Measurements from ENCODE around the gene MTSS2.

MTSS2 gene

DNA sequence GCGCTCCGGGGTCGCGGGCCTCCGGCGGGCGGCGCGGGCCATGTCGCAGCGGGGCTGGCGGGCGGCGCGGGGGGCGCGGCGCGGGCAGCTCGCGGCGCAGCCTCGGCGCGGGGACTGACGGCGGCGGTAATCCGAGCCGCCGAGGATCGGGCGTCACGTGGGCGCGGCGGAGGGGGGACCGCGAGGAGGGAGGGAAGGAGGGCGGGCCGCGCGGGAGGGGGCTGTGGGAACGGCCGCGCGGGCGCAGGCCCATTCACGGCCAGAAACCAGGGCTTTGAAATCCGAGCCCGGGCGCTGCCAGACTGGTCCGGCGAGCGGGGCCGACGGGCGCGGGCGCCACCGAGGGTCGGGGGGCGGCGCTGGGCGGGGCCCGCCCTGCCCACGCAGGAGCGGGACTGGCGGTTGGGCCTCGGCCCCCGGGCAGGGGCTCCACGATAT is at the start of gene MTSS2:
MTSS2 (minus strand) TSS at position 116 of the 438 bp plus-strand sequence. CDS start 262 bp downstream, outside the sequence.
- Histone ChIP-seq H3K27ac (ENCODE audit: low read length) (no peak within 1 kb of the TSS), H3K9me3 (ENCODE audit: insufficient read depth, low read depth, low read length) (no peaks in the 10 kb centered on the region), H3K4me1 (ENCODE audit: insufficient read depth, low read length) (peaks cover 12% of the 10 kb centered on the region; the same call in 1 of the 2 replicates), H3K4me3 (ENCODE audit: low read length) (peak within 1 kb of the TSS; percentile 76), H3K36me3 (ENCODE audit: insufficient read depth, low read depth, low read length) (no peaks in the 10 kb centered on the region), H3K27me3 (ENCODE audit: insufficient read depth, low read length) (peaks cover 17% of the 10 kb centered on the region; the same call in 1 of the 2 replicates), H3K9ac (ENCODE audit: low read depth, low read length) (peak within 1 kb of the TSS; percentile 41; the same call in 1 of the 2 replicates)

DNA sequence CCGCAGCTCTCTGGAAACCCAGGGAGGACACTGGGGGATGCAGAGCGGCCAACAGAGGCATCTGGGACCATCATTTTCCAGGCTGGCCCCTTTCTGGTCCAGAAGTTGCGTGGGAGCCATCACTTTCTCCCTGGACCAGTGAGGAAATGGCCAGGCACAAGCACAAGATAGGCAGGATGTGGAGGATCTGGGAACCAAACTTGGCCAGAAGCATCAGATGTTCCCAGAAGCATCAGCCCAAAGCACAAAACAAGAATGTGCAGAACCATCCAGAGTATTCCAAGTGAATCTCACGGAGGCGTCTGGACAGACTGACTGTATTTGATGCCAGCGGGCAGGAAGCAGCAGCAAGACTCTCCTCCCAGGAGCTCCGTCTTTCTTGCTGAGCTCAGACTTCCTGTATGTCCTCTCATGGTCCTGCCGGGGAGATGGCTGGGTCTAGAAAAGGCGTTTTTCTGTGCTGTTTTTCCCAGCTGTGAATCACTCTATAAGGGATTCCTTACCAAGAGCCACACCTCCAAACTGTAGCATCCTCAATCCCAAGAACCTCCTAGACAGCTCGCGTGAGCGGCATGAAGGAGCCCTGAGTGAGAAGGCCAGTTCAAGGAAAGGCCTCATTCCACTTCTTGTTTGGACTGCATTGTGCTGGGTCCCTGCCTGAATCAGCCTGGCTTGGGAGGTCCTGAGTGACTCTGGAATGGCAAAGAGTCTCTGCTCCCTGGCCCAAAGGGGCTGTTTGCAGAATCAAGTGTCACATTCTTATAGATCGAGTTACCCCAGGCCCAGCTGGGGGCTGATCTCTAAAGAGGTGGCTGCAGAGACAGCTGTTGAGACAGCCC is 49.5 kb upstream of the MTSS2 start:
- H3K4me3 ChIP-seq (ENCODE audit: low read length), result no peak overlapping the region
- no peaks in the 10 kb centered on the region for H3K27me3 ChIP-seq (ENCODE audit: insufficient read depth, low read length)
- H3K4me1 ChIP-seq (ENCODE audit: insufficient read depth, low read length), result peaks cover 4% of the 10 kb centered on the region; the same call in 1 of the 2 replicates
- no peak overlapping the region for H3K9ac ChIP-seq (ENCODE audit: low read depth, low read length)
- peaks cover 10% of the 10 kb centered on the region for H3K36me3 ChIP-seq (ENCODE audit: insufficient read depth, low read depth, low read length)
- H3K9me3 ChIP-seq (ENCODE audit: insufficient read depth, low read depth, low read length), result no peaks in the 10 kb centered on the region
- no peak overlapping the region for H3K27ac ChIP-seq (ENCODE audit: low read length)

GRCh38 chr16:70734522-70735095 is 48.8 kb upstream of the MTSS2 start:
- H3K9me3 ChIP-seq (ENCODE audit: insufficient read depth, low read depth, low read length), result no peaks in the 10 kb centered on the region
- peaks cover 10% of the 10 kb centered on the region for H3K36me3 ChIP-seq (ENCODE audit: insufficient read depth, low read depth, low read length)
- no peak overlapping the region for H3K27ac ChIP-seq (ENCODE audit: low read length)
- no peaks in the 10 kb centered on the region for H3K27me3 ChIP-seq (ENCODE audit: insufficient read depth, low read length)
- H3K9ac ChIP-seq (ENCODE audit: low read depth, low read length), result no peak overlapping the region
- H3K4me3 ChIP-seq (ENCODE audit: low read length), result no peak overlapping the region
- H3K4me1 ChIP-seq (ENCODE audit: insufficient read depth, low read length), result peaks cover 4% of the 10 kb centered on the region; the same call in 1 of the 2 replicates

DNA sequence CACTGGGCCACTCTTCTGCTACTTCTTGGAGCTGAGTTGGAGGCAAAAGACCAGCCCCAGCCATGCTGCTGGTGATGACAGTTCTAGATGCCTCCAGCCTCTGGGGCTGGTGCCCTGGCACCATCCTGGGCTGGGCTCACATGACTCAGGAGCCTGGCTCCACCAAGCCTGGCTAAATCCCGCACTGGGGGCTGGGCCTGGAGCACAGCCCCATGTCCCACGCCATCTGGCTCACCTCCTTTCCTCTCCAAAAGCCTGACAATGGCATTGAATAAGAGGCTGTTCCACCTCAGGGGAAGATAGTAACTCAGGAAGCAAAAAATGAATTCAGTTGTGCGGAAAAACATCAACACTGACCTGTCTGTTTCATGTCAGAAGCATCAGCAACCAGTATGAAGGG is 45.1 kb upstream of the MTSS2 start:
- Histone ChIP-seq H3K9me3 (ENCODE audit: insufficient read depth, low read depth, low read length) (no peaks in the 10 kb centered on the region), H3K4me3 (ENCODE audit: low read length) (no peak overlapping the region), H3K9ac (ENCODE audit: low read depth, low read length) (no peak overlapping the region), H3K27ac (ENCODE audit: low read length) (no peak overlapping the region), H3K4me1 (ENCODE audit: insufficient read depth, low read length) (no peaks in the 10 kb centered on the region), H3K27me3 (ENCODE audit: insufficient read depth, low read length) (no peaks in the 10 kb centered on the region), H3K36me3 (ENCODE audit: insufficient read depth, low read depth, low read length) (peaks cover 23% of the 10 kb centered on the region)

DNA sequence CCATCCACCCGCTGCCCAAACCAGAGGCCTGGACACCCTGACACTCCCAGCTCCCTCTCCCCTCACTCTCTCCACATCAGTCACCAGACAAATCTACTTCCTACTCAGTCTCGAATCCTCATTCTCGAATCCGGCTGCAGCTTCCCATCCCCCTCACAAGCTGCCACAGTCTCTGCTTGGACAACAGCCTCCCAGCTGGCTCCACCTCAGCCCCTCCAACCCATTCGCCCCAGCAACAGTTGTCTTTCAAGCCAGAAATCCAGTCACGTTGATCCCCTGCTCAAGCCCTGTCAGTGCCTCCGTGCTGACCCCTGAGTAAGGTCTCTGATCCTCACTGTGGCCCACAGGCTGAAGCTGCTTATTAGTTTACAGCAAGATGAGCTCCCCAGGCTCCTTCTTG is 44.2 kb upstream of the MTSS2 start:
- no peak overlapping the region for H3K9ac ChIP-seq (ENCODE audit: low read depth, low read length)
- no peaks in the 10 kb centered on the region for H3K4me1 ChIP-seq (ENCODE audit: insufficient read depth, low read length)
- H3K27me3 ChIP-seq (ENCODE audit: insufficient read depth, low read length), result no peaks in the 10 kb centered on the region
- no peaks in the 10 kb centered on the region for H3K9me3 ChIP-seq (ENCODE audit: insufficient read depth, low read depth, low read length)
- H3K36me3 ChIP-seq (ENCODE audit: insufficient read depth, low read depth, low read length), result peaks cover 23% of the 10 kb centered on the region
- no peak overlapping the region for H3K27ac ChIP-seq (ENCODE audit: low read length)
- no peak overlapping the region for H3K4me3 ChIP-seq (ENCODE audit: low read length)

GRCh38 chr16:70729292-70729691 is 43.4 kb upstream of the MTSS2 start:
- H3K27ac ChIP-seq (ENCODE audit: low read length), result no peak overlapping the region
- H3K4me3 ChIP-seq (ENCODE audit: low read length), result no peak overlapping the region
- no peak overlapping the region for H3K9ac ChIP-seq (ENCODE audit: low read depth, low read length)
- no peaks in the 10 kb centered on the region for H3K9me3 ChIP-seq (ENCODE audit: insufficient read depth, low read depth, low read length)
- H3K27me3 ChIP-seq (ENCODE audit: insufficient read depth, low read length), result no peaks in the 10 kb centered on the region
- H3K36me3 ChIP-seq (ENCODE audit: insufficient read depth, low read depth, low read length), result peaks cover 23% of the 10 kb centered on the region
- H3K4me1 ChIP-seq (ENCODE audit: insufficient read depth, low read length), result no peaks in the 10 kb centered on the region

- no peak overlapping the region for H3K9ac ChIP-seq (ENCODE audit: low read depth, low read length)
- H3K36me3 ChIP-seq (ENCODE audit: insufficient read depth, low read depth, low read length), result peaks cover 23% of the 10 kb centered on the region
- H3K4me3 ChIP-seq (ENCODE audit: low read length), result no peak overlapping the region
Measured at GRCh38 chr16:70728150-70728549, 42.3 kb upstream of the MTSS2 start.

DNA sequence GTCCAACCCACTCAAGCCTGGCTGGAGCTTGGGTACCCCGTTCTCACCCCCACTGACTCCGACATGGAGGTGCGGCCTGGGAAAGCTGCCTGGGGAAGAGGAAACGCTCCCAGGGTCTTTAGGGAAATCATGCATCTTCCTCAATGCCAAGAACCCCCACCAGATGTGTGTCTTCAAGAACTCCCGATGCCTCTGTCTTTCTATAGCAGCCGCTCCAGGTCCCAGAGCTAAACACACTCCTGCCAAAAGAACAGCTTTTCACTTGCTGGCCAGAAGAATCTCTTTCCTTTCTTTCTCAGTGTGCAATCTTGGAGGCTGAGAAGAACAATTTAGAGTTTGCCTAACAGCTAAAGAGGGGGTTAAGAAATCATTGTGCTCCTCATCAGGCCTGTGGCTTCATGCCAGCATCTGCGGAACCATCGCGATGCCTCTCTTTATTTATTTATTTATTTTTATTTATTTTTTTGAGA is 41.1 kb upstream of the MTSS2 start:
- Histone ChIP-seq H3K9me3 (ENCODE audit: insufficient read depth, low read depth, low read length) (no peaks in the 10 kb centered on the region), H3K27ac (ENCODE audit: low read length) (no peak overlapping the region), H3K36me3 (ENCODE audit: insufficient read depth, low read depth, low read length) (peaks cover 23% of the 10 kb centered on the region), H3K9ac (ENCODE audit: low read depth, low read length) (no peak overlapping the region), H3K4me3 (ENCODE audit: low read length) (no peak overlapping the region), H3K4me1 (ENCODE audit: insufficient read depth, low read length) (no peaks in the 10 kb centered on the region), H3K27me3 (ENCODE audit: insufficient read depth, low read length) (no peaks in the 10 kb centered on the region)

More at GRCh38 chr16:70728150-70728549, 42.3 kb upstream of the MTSS2 start:
- H3K27ac ChIP-seq (ENCODE audit: low read length), result no peak overlapping the region
- no peaks in the 10 kb centered on the region for H3K9me3 ChIP-seq (ENCODE audit: insufficient read depth, low read depth, low read length)
- no peaks in the 10 kb centered on the region for H3K27me3 ChIP-seq (ENCODE audit: insufficient read depth, low read length)
- no peaks in the 10 kb centered on the region for H3K4me1 ChIP-seq (ENCODE audit: insufficient read depth, low read length)

DNA sequence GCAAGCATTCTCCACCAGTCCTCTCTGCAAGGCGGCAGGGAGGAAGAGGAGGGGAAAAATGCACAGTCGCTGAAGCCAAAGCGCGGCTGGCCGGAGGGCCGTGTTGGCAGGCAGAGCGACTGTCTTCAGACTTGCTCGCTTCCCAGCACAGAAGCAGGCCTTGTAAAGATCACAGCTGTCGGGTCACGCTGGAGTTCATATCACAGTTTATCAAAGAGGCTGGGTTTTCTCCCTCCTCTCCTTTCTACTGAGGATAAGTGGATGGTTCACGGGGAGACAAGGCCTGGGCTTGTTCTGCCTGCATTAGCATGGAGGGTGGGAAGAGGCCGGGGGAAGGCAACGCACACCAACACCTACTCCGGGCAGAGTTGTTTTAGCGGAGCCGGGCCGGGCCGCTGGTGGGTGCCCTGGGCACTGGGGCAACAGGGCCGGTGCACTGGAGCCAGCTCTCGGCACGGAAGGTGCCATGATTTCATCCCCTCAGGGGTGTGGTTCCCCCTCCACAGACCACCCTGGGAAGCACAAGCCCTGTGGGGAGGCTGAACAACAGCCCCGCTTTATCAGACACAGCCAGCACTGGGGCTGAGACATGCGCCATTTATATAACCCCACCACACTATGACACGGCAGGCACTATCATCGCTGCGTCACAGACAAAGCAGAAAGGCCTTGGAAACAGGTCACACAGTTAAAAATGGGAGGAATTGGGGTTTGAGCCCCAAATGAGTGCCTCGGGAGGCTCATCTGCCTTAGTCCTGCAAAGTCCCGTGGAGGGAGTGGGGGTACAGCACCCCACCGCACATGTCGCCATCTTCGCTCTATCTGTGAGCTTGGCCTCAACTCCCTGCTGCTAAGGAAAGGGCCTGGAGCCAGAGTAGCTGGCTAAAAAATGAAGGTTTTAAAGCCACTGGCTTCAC is 40.3 kb upstream of the MTSS2 start:
- no peak overlapping the region for H3K27ac ChIP-seq (ENCODE audit: low read length)
- peak overlapping the region; percentile 37; the same call in 1 of the 2 replicates for H3K9ac ChIP-seq (ENCODE audit: low read depth, low read length)

DNA sequence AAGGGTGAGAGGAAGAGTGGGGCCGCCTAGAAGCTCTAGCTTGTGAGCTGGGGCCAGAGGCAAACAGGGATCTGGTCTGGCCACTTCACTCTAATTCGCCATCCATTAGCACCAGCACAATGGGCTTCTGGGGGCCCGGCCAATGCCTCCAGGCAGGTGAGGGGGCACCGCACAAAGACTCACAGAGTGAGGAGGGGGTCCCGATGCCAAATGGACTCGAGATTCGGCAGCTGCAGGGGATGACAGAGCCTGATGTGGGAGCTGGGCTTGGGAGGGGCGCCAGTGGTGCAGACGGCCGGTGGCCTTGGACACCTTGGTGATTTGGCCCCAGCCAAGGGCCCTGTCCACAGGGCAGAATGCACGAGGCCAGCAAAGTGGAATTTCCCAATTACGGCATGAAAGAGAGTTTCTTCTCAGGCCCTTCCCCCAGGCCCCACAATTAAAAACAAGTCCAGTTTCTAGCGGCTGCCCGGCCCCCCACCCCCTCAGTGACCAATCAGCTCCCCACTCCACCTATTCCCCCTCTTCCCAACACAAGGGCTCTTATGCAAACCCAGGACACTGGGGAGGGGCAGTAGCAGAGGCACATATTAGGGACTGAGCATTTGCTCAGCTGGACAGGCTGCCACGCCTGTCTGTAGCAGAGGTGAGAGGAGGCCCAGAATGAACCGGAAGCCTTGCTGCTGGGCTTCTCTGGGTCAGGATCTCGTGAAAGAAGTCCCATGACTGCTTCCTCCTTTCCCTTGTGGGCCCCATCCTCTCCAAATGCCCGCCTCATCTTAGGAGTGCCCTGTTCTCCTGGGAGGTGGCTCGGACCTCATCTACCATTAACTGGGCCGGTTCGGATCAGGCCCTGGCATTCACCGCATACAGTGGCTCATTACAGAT is 39.4 kb upstream of the MTSS2 start:
- Histone ChIP-seq H3K27me3 (ENCODE audit: insufficient read depth, low read length) (no peaks in the 10 kb centered on the region), H3K4me3 (ENCODE audit: low read length) (no peak overlapping the region), H3K27ac (ENCODE audit: low read length) (no peak overlapping the region)

More for the DNA sequence above, 40.3 kb upstream of the MTSS2 start:
- Histone ChIP-seq H3K4me1 (ENCODE audit: insufficient read depth, low read length) (no peaks in the 10 kb centered on the region), H3K4me3 (ENCODE audit: low read length) (no peak overlapping the region), H3K27me3 (ENCODE audit: insufficient read depth, low read length) (no peaks in the 10 kb centered on the region), H3K36me3 (ENCODE audit: insufficient read depth, low read depth, low read length) (peaks cover 18% of the 10 kb centered on the region), H3K9me3 (ENCODE audit: insufficient read depth, low read depth, low read length) (no peaks in the 10 kb centered on the region)

More for the DNA sequence above, 39.4 kb upstream of the MTSS2 start:
- Histone ChIP-seq H3K36me3 (ENCODE audit: insufficient read depth, low read depth, low read length) (peaks cover 13% of the 10 kb centered on the region; the same call in 1 of the 2 replicates), H3K9ac (ENCODE audit: low read depth, low read length) (0 out of 2 replicates have a peak overlapping the region, but pooled peaks have one; percentile 37), H3K9me3 (ENCODE audit: insufficient read depth, low read depth, low read length) (no peaks in the 10 kb centered on the region), H3K4me1 (ENCODE audit: insufficient read depth, low read length) (no peaks in the 10 kb centered on the region)

Data from iPS-20b (cell line).